ENCODE data around the gene CAMSAP3.

DNA sequence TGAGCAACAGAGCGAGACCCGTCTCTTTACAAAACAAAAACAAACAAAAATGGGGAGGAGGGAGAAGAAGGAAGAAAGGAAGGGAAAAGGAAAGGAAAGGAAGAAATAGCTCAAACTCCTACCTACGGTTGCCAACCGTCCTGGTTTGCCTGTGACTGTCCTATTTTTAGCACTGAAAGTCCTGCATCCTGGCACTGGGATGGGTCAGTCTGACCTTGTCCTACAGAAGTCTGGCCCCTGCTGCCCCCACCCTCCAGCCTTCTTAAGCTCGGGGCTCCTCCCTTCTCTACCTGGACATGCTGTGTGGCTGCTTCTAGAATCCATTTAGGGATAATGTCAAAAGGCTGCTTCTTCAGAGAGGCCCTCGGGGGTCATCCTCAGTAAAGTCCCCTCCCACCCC, 40.0 kb downstream of the CAMSAP3 start:
- TF ChIP-seq POLR2A (IDR thresholded peaks at IDR 0.05; ENCODE audit: low read depth) (no peak), EP300 (IDR thresholded peaks at IDR 0.05) (no peak), POLR2AphosphoS5 (IDR thresholded peaks at IDR 0.05) (no peak)
- TF ChIP-seq, protein P1, sequence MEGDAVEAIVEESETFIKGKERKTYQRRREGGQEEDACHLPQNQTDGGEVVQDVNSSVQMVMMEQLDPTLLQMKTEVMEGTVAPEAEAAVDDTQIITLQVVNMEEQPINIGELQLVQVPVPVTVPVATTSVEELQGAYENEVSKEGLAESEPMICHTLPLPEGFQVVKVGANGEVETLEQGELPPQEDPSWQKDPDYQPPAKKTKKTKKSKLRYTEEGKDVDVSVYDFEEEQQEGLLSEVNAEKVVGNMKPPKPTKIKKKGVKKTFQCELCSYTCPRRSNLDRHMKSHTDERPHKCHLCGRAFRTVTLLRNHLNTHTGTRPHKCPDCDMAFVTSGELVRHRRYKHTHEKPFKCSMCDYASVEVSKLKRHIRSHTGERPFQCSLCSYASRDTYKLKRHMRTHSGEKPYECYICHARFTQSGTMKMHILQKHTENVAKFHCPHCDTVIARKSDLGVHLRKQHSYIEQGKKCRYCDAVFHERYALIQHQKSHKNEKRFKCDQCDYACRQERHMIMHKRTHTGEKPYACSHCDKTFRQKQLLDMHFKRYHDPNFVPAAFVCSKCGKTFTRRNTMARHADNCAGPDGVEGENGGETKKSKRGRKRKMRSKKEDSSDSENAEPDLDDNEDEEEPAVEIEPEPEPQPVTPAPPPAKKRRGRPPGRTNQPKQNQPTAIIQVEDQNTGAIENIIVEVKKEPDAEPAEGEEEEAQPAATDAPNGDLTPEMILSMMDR (IDR thresholded peaks at IDR 0.05) = no peak

All from esophagus muscularis mucosa (tissue), 4 donors.